ENCODE measurements around the gene COL6A3.

The COL6A3 gene

GRCh38 chr2:237294460-237294859 lies 119.5 kb downstream of the COL6A3 start:
- DNase-seq, result no peak

GRCh38 chr2:237293978-237294377 lies 120.0 kb downstream of the COL6A3 start:
- no peak for DNase-seq

GRCh38 chr2:237291138-237291792 lies 122.7 kb downstream of the COL6A3 start:
- peak; percentile 99 for DNase-seq

GRCh38 chr2:237290261-237290660 lies 123.7 kb downstream of the COL6A3 start:
- no peak for DNase-seq

GRCh38 chr2:237289139-237289538 lies 124.8 kb downstream of the COL6A3 start:
- DNase-seq, result no peak

- no peak for DNase-seq
Measured at GRCh38 chr2:237287872-237288271, 126.1 kb downstream of the COL6A3 start.

GRCh38 chr2:237283131-237283928 lies 130.6 kb downstream of the COL6A3 start:
- DNase-seq, result no peak

GRCh38 chr2:237282568-237283128 lies 131.3 kb downstream of the COL6A3 start:
- no peak for DNase-seq

- peak; percentile 63 for DNase-seq
Measured at GRCh38 chr2:237281836-237282306, 132.1 kb downstream of the COL6A3 start.

- DNase-seq, result no peak
Measured at GRCh38 chr2:237280939-237281338, 133.0 kb downstream of the COL6A3 start.

- DNase-seq, result peak; percentile 87
Measured at GRCh38 chr2:237280229-237280628, 133.7 kb downstream of the COL6A3 start.

GRCh38 chr2:237279012-237279768 lies 134.8 kb downstream of the COL6A3 start:
- DNase-seq, result no peak

- no peak for DNase-seq
Measured at GRCh38 chr2:237278568-237278967, 135.4 kb downstream of the COL6A3 start.

- DNase-seq, result no peak
Measured at GRCh38 chr2:237276716-237277490, 137.1 kb downstream of the COL6A3 start.
